ENCODE measurements around the gene TRPV5. TPM values are rescaled to one million over a fixed set of nuclear protein-coding genes. Genes with fewer than 3 reads are reported as not detected.

Gene TRPV5
- total and polyA plus RNA-seq, 2 of the 4 experiments (the other 2 are of a cell fraction), result not detected

- in situ Hi-C loops (cut with MboI; ENCODE audit: low sequenced_read_pairs), result no loop called here
- TF ChIP-seq ELK1 (IDR thresholded peaks at IDR 0.05; ENCODE audit: borderline replicate concordance, low read depth, low read length), result no peak
- TF ChIP-seq RFX5 (IDR thresholded peaks at IDR 0.05; ENCODE audit: low read depth, low read length), result no peak
- TF ChIP-seq, protein P1, sequence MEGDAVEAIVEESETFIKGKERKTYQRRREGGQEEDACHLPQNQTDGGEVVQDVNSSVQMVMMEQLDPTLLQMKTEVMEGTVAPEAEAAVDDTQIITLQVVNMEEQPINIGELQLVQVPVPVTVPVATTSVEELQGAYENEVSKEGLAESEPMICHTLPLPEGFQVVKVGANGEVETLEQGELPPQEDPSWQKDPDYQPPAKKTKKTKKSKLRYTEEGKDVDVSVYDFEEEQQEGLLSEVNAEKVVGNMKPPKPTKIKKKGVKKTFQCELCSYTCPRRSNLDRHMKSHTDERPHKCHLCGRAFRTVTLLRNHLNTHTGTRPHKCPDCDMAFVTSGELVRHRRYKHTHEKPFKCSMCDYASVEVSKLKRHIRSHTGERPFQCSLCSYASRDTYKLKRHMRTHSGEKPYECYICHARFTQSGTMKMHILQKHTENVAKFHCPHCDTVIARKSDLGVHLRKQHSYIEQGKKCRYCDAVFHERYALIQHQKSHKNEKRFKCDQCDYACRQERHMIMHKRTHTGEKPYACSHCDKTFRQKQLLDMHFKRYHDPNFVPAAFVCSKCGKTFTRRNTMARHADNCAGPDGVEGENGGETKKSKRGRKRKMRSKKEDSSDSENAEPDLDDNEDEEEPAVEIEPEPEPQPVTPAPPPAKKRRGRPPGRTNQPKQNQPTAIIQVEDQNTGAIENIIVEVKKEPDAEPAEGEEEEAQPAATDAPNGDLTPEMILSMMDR (conservative IDR thresholded peaks at IDR 0.05; ENCODE audit: low read depth, low read length), result no peak
- TF ChIP-seq MAFK (IDR thresholded peaks at IDR 0.05; ENCODE audit: low read depth, low read length), result no peak
- no peak for TF ChIP-seq CEBPB (IDR thresholded peaks at IDR 0.05; ENCODE audit: low read depth, low read length)
- no peak for TF ChIP-seq NFE2L2 (IDR thresholded peaks at IDR 0.05; ENCODE audit: low read depth, low read length)
- TF ChIP-seq POLR2A (IDR thresholded peaks at IDR 0.05; ENCODE audit: low read depth, low read length), result no peak
- TF ChIP-seq USF2 (IDR thresholded peaks at IDR 0.05; ENCODE audit: low read depth, low read length), result no peak
- no peak for TF ChIP-seq RAD21 (IDR thresholded peaks at IDR 0.05; ENCODE audit: low read length)
- TF ChIP-seq MAZ (IDR thresholded peaks at IDR 0.05; ENCODE audit: borderline replicate concordance, low read depth, low read length), result no peak
- TF ChIP-seq MXI1 (IDR thresholded peaks at IDR 0.05; ENCODE audit: borderline replicate concordance, low read depth, low read length), result no peak
- TF ChIP-seq FOS (IDR thresholded peaks at IDR 0.05; ENCODE audit: low read depth, low read length), result no peak
- no peak for TF ChIP-seq BHLHE40 (IDR thresholded peaks at IDR 0.05; ENCODE audit: low read depth, low read length)
- TF ChIP-seq RCOR1 (IDR thresholded peaks at IDR 0.05; ENCODE audit: insufficient replicate concordance, low read length), result no peak
- TF ChIP-seq CHD1 (IDR thresholded peaks at IDR 0.05; ENCODE audit: low read depth, low read length), result no peak
- Histone ChIP-seq H3K23ac (ENCODE audit: low read depth, low read length) (no peak overlapping the region), H4K8ac (ENCODE audit: low read depth in 2 of 2, low read length in 2 of 2) (no peak overlapping the region), H3K4me2 (ENCODE audit: low read depth, low read length) (no peak overlapping the region), H2BK20ac (ENCODE audit: low read depth, low read length) (no peak overlapping the region), H3K56ac (ENCODE audit: extremely low read depth, insufficient read depth, low read length) (no peak overlapping the region), H3K36me3 (ENCODE audit: control insufficient read depth, insufficient read depth, low read length) (no peaks in the 10 kb centered on the region), H2AK9ac (replicated peaks; ENCODE audit: low read depth, low read length, poor library complexity) (no peak overlapping the region), H3K4me3 (ENCODE audit: insufficient read depth, low read depth, low read length) (no peak overlapping the region), H4K20me1 (ENCODE audit: insufficient read depth, low read length) (no peaks in the 10 kb centered on the region), H3K9me3 (ENCODE audit: control insufficient read depth, insufficient read depth, low read length) (peaks cover 6% of the 10 kb centered on the region), H3K79me1 (ENCODE audit: low read depth in 1 of 2, low read length in 2 of 2) (no peaks in the 10 kb centered on the region), H3K4ac (ENCODE audit: low read depth, low read length) (no peak overlapping the region), H3K27ac (ENCODE audit: insufficient read depth, low read length) (no peak overlapping the region), H3K18ac (ENCODE audit: low read depth, low read length) (no peak overlapping the region), H2BK15ac (ENCODE audit: low read depth, low read length) (no peak overlapping the region), H3K9me1 (ENCODE audit: insufficient read depth, low read length) (no peaks in the 10 kb centered on the region), H2AFZ (replicated peaks; ENCODE audit: low read length, poor library complexity) (no peak overlapping the region), H4K91ac (ENCODE audit: insufficient read depth, low read depth, low read length) (no peak overlapping the region), H2BK120ac (ENCODE audit: low read depth, low read length) (no peak overlapping the region), H3K4me1 (ENCODE audit: control insufficient read depth, insufficient read depth, low read length) (no peaks in the 10 kb centered on the region), H3K27me3 (ENCODE audit: control insufficient read depth, insufficient read depth, low read length) (no peaks in the 10 kb centered on the region), H2AK5ac (ENCODE audit: low read depth, low read length) (no peak overlapping the region), H4K5ac (ENCODE audit: low read depth, low read length) (no peak overlapping the region), H2BK5ac (ENCODE audit: low read depth, low read length, poor library complexity, severe bottlenecking) (no peak overlapping the region), H3K14ac (replicated peaks; ENCODE audit: low read depth, low read length) (no peak overlapping the region), H3K9ac (ENCODE audit: low read depth, low read length) (no peak overlapping the region)
- intact Hi-C loops (cut with micrococcal nuclease), result no loop called here
- dilution Hi-C loops (cut with HindIII; ENCODE audit: low sequenced_read_pairs, unreplicated experiment), result no loop called here
- POLR2A ChIA-PET (ENCODE audit: unreplicated experiment), result no interaction called here
- ATAC-seq (ENCODE audit: low read depth), result no peak
- BruUV-seq (replicated peaks), result no TSS peak
- no peak for DNase-seq
- WGBS, 2 experiments (ENCODE audit: extremely low coverage in 2 of 2, insufficient read length in 1 of 2), result no CpG with 5 or more reads among the region's 2 CpGs
- CTCF ChIA-PET, result no interaction called here
These were observed 26.9 kb downstream of the TRPV5 start for GRCh38 chr7:142906643-142907042.
